HEK293 (cell line): ENCODE data around the gene TGM6.

ENCODE experiments used
- CTCF ChIA-PET: fragments of 350-600 bp; formaldehyde crosslinking; extraction: SDS; loops from one replicate; lab custom pipeline; 2021; ENCODE audit warnings: antibody characterized with exemption; lab: Yijun Ruan, JAX
- POLR2A ChIA-PET: fragments of 300-600 bp; formaldehyde crosslinking; extraction: SDS; loops from one replicate; lab custom pipeline; 2020; ENCODE audit warnings: antibody characterized with exemption, inconsistent platforms; lab: Yijun Ruan, JAX
- H3K27ac ChIP-seq: fragments of 200-500 bp; sonication (Bioruptor generic); 2 replicates; pipeline ENCODE4 v1.5.1; 2014; ENCODE audit warnings: low read depth, low read length, control low read depth, inconsistent platforms; ENCODE audit errors: extremely low read depth
- H3K36me3 ChIP-seq, 2 experiments: fragments of 200-500 bp in 1 of 2; sonication (Bioruptor generic) in 1 of 2; 1 replicate in 1 of 2; 2 replicates in 1 of 2; pipeline ENCODE4 v1.5.1; 2014 to 2017; ENCODE audit warnings: inconsistent platforms in 2 of 2, low read length in 2 of 2; ENCODE audit not compliant: control insufficient read depth in 2 of 2, insufficient read depth in 1 of 2
- H3K4me1 ChIP-seq: fragments of 200-500 bp; sonication (Bioruptor generic); 2 replicates; pipeline ENCODE4 v1.5.1; 2014; ENCODE audit warnings: mild to moderate bottlenecking, low read length, inconsistent platforms; ENCODE audit not compliant: control insufficient read depth, insufficient read depth
- H3K4me3 ChIP-seq: 2 replicates; pipeline ENCODE4 v1.5.1; 2011; ENCODE audit warnings: low read depth, mild to moderate bottlenecking, control low read depth, low read length, moderate library complexity
- H3K9me3 ChIP-seq: fragments of 200-500 bp; sonication (Bioruptor generic); 2 replicates; pipeline ENCODE4 v1.5.1; 2014; ENCODE audit warnings: low read depth, low read length, inconsistent platforms; ENCODE audit not compliant: control insufficient read depth, insufficient read depth
- BCL11A ChIP-seq: fragments of 450-650 bp; formaldehyde crosslinking; IDR thresholded peaks from 2 replicates; pipeline ENCODE4 v1.5.1; 2016; ENCODE audit warnings: low read depth, missing biosample characterization, missing genetic modification characterization
- BCL6B ChIP-seq: fragments of 450-650 bp; formaldehyde crosslinking; IDR thresholded peaks from 2 replicates; pipeline ENCODE4 v1.5.1; 2017; ENCODE audit warnings: missing biosample characterization, missing genetic modification characterization
- MEIS1 ChIP-seq: sonication (generic); formaldehyde crosslinking; IDR thresholded peaks from 2 replicates; pipeline ENCODE4 v1.8.1; 2022; ENCODE audit warnings: missing genetic modification reagents, mild to moderate bottlenecking, borderline replicate concordance
- REPIN1 ChIP-seq: fragments of 450-650 bp; formaldehyde crosslinking; IDR thresholded peaks from 2 replicates; pipeline ENCODE4 v1.5.1; 2017; ENCODE audit warnings: missing biosample characterization, missing genetic modification characterization, low read depth
- ZEB2 ChIP-seq: fragments of 450-650 bp; formaldehyde crosslinking; IDR thresholded peaks from 2 replicates; pipeline ENCODE4 v1.5.1; 2016; ENCODE audit warnings: missing biosample characterization, missing genetic modification characterization
- ZFP37 ChIP-seq: fragments of 450-650 bp; formaldehyde crosslinking; IDR thresholded peaks from 2 replicates; pipeline ENCODE4 v1.5.1; 2016; ENCODE audit warnings: missing biosample characterization, missing genetic modification characterization
- ZNF146 ChIP-seq: fragments of 450-650 bp; formaldehyde crosslinking; IDR thresholded peaks from 2 replicates; pipeline ENCODE4 v1.5.1; 2016; ENCODE audit warnings: missing biosample characterization, missing genetic modification characterization
- ZNF24 ChIP-seq: fragments of 450-650 bp; formaldehyde crosslinking; IDR thresholded peaks from 2 replicates; pipeline ENCODE4 v1.5.1; 2016; ENCODE audit warnings: missing biosample characterization, missing genetic modification characterization
- ZNF354C ChIP-seq: fragments of 450-650 bp; formaldehyde crosslinking; IDR thresholded peaks from 2 replicates; pipeline ENCODE4 v1.5.1; 2016; ENCODE audit warnings: missing biosample characterization, missing genetic modification characterization, low read depth, borderline replicate concordance
- ZNF426 ChIP-seq: fragments of 450-650 bp; formaldehyde crosslinking; IDR thresholded peaks from 2 replicates; pipeline ENCODE4 v1.5.1; 2017; ENCODE audit warnings: missing biosample characterization, missing genetic modification characterization, mild to moderate bottlenecking, inconsistent platforms, moderate library complexity
- ZNF473 ChIP-seq: fragments of 450-650 bp; formaldehyde crosslinking; IDR thresholded peaks from 2 replicates; pipeline ENCODE4 v1.5.1; 2017; ENCODE audit warnings: missing biosample characterization, missing genetic modification characterization
- ZNF514 ChIP-seq: fragments of 450-650 bp; formaldehyde crosslinking; IDR thresholded peaks from 2 replicates; pipeline ENCODE4 v1.5.1; 2016; ENCODE audit warnings: missing biosample characterization, missing genetic modification characterization
- ZNF529 ChIP-seq: fragments of 450-650 bp; formaldehyde crosslinking; IDR thresholded peaks from 2 replicates; pipeline ENCODE4 v1.5.1; 2017; ENCODE audit warnings: missing genetic modification characterization, missing biosample characterization; ENCODE audit not compliant: insufficient replicate concordance
- ZNF555 ChIP-seq: fragments of 450-650 bp; formaldehyde crosslinking; conservative IDR thresholded peaks from 2 replicates; pipeline ENCODE4 v1.5.1; 2017; ENCODE audit warnings: missing biosample characterization, mild to moderate bottlenecking, missing genetic modification characterization, inconsistent platforms
- ZNF600 ChIP-seq: fragments of 450-650 bp; formaldehyde crosslinking; IDR thresholded peaks from 2 replicates; pipeline ENCODE4 v1.5.1; 2016; ENCODE audit warnings: missing biosample characterization, missing genetic modification characterization
- ZNF623 ChIP-seq: fragments of 450-650 bp; formaldehyde crosslinking; IDR thresholded peaks from 2 replicates; pipeline ENCODE4 v1.5.1; 2016; ENCODE audit warnings: missing biosample characterization, missing genetic modification characterization
- ZNF837 ChIP-seq: fragments of 450-650 bp; formaldehyde crosslinking; IDR thresholded peaks from 2 replicates; pipeline ENCODE4 v1.5.1; 2016; ENCODE audit warnings: missing biosample characterization, missing genetic modification characterization
- ZSCAN5A ChIP-seq: fragments of 450-650 bp; formaldehyde crosslinking; IDR thresholded peaks from 2 replicates; pipeline ENCODE4 v1.5.1; 2016; ENCODE audit warnings: missing biosample characterization, missing genetic modification characterization
- TF ChIP-seq, protein P1 (sequence below): fragments of 450-650 bp; formaldehyde crosslinking; IDR thresholded peaks from 2 replicates; pipeline ENCODE4 v1.5.1; 2016; ENCODE audit warnings: missing biosample characterization, missing genetic modification characterization
- TF ChIP-seq, protein P2 (sequence below): fragments of 450-650 bp; formaldehyde crosslinking; IDR thresholded peaks from 2 replicates; pipeline ENCODE4 v1.5.1; 2016; ENCODE audit warnings: missing biosample characterization, missing genetic modification characterization

The TGM6 gene

DNA sequence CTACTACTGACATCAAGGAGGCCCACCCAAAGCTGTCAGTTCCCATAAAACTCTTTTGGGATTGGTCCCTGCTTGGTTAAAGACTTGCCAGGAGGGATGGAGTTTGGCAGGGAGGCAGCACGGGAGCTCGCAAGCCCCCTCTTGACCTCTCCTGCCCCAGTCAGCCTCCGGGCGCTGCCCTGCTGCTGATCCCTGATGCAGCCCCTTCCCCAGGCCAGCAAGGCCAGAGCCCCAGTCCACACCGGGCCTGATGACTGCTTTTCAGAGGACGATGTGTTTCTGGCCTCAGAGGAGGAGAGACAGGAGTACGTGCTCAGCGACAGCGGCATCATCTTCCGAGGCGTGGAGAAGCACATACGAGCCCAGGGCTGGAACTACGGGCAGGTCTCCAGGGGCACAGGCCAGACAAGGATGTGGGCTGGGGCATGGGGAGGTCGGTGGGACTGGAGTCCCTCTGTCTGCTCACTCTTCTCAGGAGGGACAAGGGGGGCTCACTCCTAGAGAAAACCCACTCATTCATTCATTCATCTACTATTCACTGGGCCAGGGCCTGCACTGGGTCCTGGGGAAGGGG is 15.6 kb downstream of the TGM6 start:
- Histone ChIP-seq H3K36me3 (no peaks in the 10 kb centered on the region), H3K4me1 (no peaks in the 10 kb centered on the region), H3K27ac (no peak overlapping the region), H3K4me3 (no peak overlapping the region), H3K9me3 (no peaks in the 10 kb centered on the region)
- CTCF ChIA-PET: interaction anchor here (1.5 kb wide), 1 partner anchor 9 kb away, joined by 5 read pairs; no protein-coding TSS in a partner anchor
- POLR2A ChIA-PET: no interaction called here
- TF ChIP-seq ZNF514 (tag by site-specific recombination): no peak

- H3K27ac ChIP-seq: no peak overlapping the region
- TF ChIP-seq ZFP37 (tag by site-specific recombination): no peak
- TF ChIP-seq ZEB2 (tag by site-specific recombination): no peak
- no peaks in the 10 kb centered on the region for H3K9me3 ChIP-seq
- ChIA-PET POLR2A (no interaction called here), CTCF (interaction anchor here (0.6 to 3.5 kb wide), 2 partner anchors 10 to 1411 kb away, joined by 3 to 21 read pairs; no protein-coding TSS in a partner anchor)
- no peak overlapping the region for H3K4me3 ChIP-seq
- H3K4me1 ChIP-seq: no peaks in the 10 kb centered on the region
- no peaks in the 10 kb centered on the region for H3K36me3 ChIP-seq
These were observed 16.4 kb downstream of the TGM6 start for GRCh38 chr20:2397091-2397490.

GRCh38 chr20:2397595-2398145 is 17.0 kb downstream of the TGM6 start:
- CTCF ChIA-PET: interaction anchor here (0.6 to 3.5 kb wide), 2 partner anchors 10 to 1412 kb away, joined by 3 to 21 read pairs; no protein-coding TSS in a partner anchor
- H3K9me3 ChIP-seq: no peaks in the 10 kb centered on the region

GRCh38 chr20:2398449-2398848 is 17.7 kb downstream of the TGM6 start:
- POLR2A ChIA-PET: no interaction called here
- H3K4me1 ChIP-seq: no peaks in the 10 kb centered on the region
- no peak overlapping the region for H3K4me3 ChIP-seq
- no peaks in the 10 kb centered on the region for H3K9me3 ChIP-seq
- H3K27ac ChIP-seq: no peak overlapping the region
- no peak for TF ChIP-seq ZNF146 (tag by site-specific recombination)
- TF ChIP-seq ZNF600 (tag by site-specific recombination): no peak
- no peak for TF ChIP-seq BCL11A (tag by site-specific recombination)
- no peak for TF ChIP-seq BCL6B (tag by site-specific recombination)
- no peak for TF ChIP-seq ZSCAN5A (tag by site-specific recombination)
- no peak for TF ChIP-seq ZNF24 (tag by site-specific recombination)
- no peak for TF ChIP-seq MEIS1 (CRISPR knock-in tag)
- CTCF ChIA-PET: interaction anchor here (1.0 to 3.5 kb wide), 2 partner anchors 11 to 30 kb away, joined by 3 to 21 read pairs; no protein-coding TSS in a partner anchor
- no peaks in the 10 kb centered on the region for H3K36me3 ChIP-seq

More at GRCh38 chr20:2397595-2398145, 17.0 kb downstream of the TGM6 start:
- H3K36me3 ChIP-seq: no peaks in the 10 kb centered on the region
- TF ChIP-seq, protein P1, sequence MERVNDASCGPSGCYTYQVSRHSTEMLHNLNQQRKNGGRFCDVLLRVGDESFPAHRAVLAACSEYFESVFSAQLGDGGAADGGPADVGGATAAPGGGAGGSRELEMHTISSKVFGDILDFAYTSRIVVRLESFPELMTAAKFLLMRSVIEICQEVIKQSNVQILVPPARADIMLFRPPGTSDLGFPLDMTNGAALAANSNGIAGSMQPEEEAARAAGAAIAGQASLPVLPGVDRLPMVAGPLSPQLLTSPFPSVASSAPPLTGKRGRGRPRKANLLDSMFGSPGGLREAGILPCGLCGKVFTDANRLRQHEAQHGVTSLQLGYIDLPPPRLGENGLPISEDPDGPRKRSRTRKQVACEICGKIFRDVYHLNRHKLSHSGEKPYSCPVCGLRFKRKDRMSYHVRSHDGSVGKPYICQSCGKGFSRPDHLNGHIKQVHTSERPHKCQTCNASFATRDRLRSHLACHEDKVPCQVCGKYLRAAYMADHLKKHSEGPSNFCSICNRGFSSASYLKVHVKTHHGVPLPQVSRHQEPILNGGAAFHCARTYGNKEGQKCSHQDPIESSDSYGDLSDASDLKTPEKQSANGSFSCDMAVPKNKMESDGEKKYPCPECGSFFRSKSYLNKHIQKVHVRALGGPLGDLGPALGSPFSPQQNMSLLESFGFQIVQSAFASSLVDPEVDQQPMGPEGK (tag by site-specific recombination): no peak
- no peak for TF ChIP-seq ZNF529
- TF ChIP-seq, protein P2, sequence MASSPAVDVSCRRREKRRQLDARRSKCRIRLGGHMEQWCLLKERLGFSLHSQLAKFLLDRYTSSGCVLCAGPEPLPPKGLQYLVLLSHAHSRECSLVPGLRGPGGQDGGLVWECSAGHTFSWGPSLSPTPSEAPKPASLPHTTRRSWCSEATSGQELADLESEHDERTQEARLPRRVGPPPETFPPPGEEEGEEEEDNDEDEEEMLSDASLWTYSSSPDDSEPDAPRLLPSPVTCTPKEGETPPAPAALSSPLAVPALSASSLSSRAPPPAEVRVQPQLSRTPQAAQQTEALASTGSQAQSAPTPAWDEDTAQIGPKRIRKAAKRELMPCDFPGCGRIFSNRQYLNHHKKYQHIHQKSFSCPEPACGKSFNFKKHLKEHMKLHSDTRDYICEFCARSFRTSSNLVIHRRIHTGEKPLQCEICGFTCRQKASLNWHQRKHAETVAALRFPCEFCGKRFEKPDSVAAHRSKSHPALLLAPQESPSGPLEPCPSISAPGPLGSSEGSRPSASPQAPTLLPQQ (tag by site-specific recombination): no peak
- no peak for TF ChIP-seq ZNF426 (tag by site-specific recombination)
- no peak for TF ChIP-seq ZNF623 (tag by site-specific recombination)
- TF ChIP-seq REPIN1 (tag by site-specific recombination): no peak
- TF ChIP-seq ZNF354C (tag by site-specific recombination): no peak
- no peak for TF ChIP-seq ZNF555 (tag by site-specific recombination)
- no peak for TF ChIP-seq ZNF837 (tag by site-specific recombination)
- TF ChIP-seq ZNF473 (tag by site-specific recombination): no peak
- POLR2A ChIA-PET: no interaction called here
- no peaks in the 10 kb centered on the region for H3K4me1 ChIP-seq
- H3K27ac ChIP-seq: no peak overlapping the region
- H3K4me3 ChIP-seq: no peak overlapping the region
